ENCODE data around the gene EFCAB10. TPM values are rescaled to one million over a fixed set of nuclear protein-coding genes. Genes with fewer than 3 reads are reported as not detected.

EFCAB10 gene
- polyA plus RNA-seq, 1 donor from 2014 or later: not detected

GRCh38 chr7:105585850-105586500 lies 4.7 kb upstream of the EFCAB10 start:
- Mint-ChIP-seq H3K36me3 (peaks cover 2% of the 10 kb centered on the region), H3K4me3 (peak overlapping the region in 2 of 4 donors; percentile 59 to 60), H3K4me1 (peaks cover 26 to 47% (median 36%) of the 10 kb centered on the region in 3 donors), H3K27me3 (no peaks in the 10 kb centered on the region), H3K27ac (peak overlapping the region in 2 of 3 donors; percentile 73 to 81), H3K9me3 (peaks cover 0 to 3% (median 0%) of the 10 kb centered on the region in 3 donors)

GRCh38 chr7:105584165-105584564 lies 2.9 kb upstream of the EFCAB10 start:
- peaks cover 0 to 3% (median 0%) of the 10 kb centered on the region in 3 donors for H3K9me3 Mint-ChIP-seq
- H3K27me3 Mint-ChIP-seq: peaks cover 2% of the 10 kb centered on the region
- H3K4me1 Mint-ChIP-seq: peaks cover 22 to 41% (median 29%) of the 10 kb centered on the region in 3 donors
- no peak overlapping the region for H3K27ac Mint-ChIP-seq
- H3K4me3 Mint-ChIP-seq: no peak overlapping the region
- H3K36me3 Mint-ChIP-seq: peaks cover 2% of the 10 kb centered on the region

- peaks cover 3% of the 10 kb centered on the region for H3K36me3 Mint-ChIP-seq
- H3K4me3 Mint-ChIP-seq: no peak overlapping the region
- peaks cover 17 to 35% (median 22%) of the 10 kb centered on the region in 3 donors for H3K4me1 Mint-ChIP-seq
- H3K27me3 Mint-ChIP-seq: peaks cover 2% of the 10 kb centered on the region
- peak overlapping the region in 1 of 3 donors; percentile 24 for H3K27ac Mint-ChIP-seq
- H3K9me3 Mint-ChIP-seq: peaks cover 0 to 3% (median 0%) of the 10 kb centered on the region in 3 donors
Observed at GRCh38 chr7:105583061-105583460, 1.8 kb upstream of the EFCAB10 start.

- Mint-ChIP-seq H3K4me3 (peak overlapping the region in 2 of 4 donors; percentile 39 to 70), H3K27me3 (peaks cover 2% of the 10 kb centered on the region), H3K9me3 (peaks cover 0 to 3% (median 0%) of the 10 kb centered on the region in 3 donors), H3K4me1 (peaks cover 1 to 9% (median 2%) of the 10 kb centered on the region in 3 donors), H3K36me3 (peaks cover 3% of the 10 kb centered on the region), H3K27ac (peak overlapping the region in 1 of 3 donors; percentile 10)
Observed at GRCh38 chr7:105580022-105580740, 1.1 kb downstream of the EFCAB10 start.

GRCh38 chr7:105578496-105578895 lies 2.8 kb downstream of the EFCAB10 start:
- H3K36me3 Mint-ChIP-seq: peaks cover 4% of the 10 kb centered on the region
- H3K27me3 Mint-ChIP-seq: peaks cover 2% of the 10 kb centered on the region
- H3K4me3 Mint-ChIP-seq: no peak overlapping the region
- no peak overlapping the region for H3K27ac Mint-ChIP-seq
- H3K9me3 Mint-ChIP-seq: peaks cover 0 to 1% (median 0%) of the 10 kb centered on the region in 3 donors
- H3K4me1 Mint-ChIP-seq: peaks cover 1 to 7% (median 2%) of the 10 kb centered on the region in 3 donors

- Mint-ChIP-seq H3K4me3 (no peak overlapping the region), H3K9me3 (peaks cover 0 to 1% (median 0%) of the 10 kb centered on the region in 3 donors), H3K36me3 (peaks cover 4% of the 10 kb centered on the region), H3K27ac (peak overlapping the region in 1 of 3 donors; percentile 16), H3K27me3 (peaks cover 2% of the 10 kb centered on the region), H3K4me1 (peaks cover 0 to 1% (median under 1%) of the 10 kb centered on the region in 3 donors)
Observed at GRCh38 chr7:105577251-105577650, 4.0 kb downstream of the EFCAB10 start.

GRCh38 chr7:105571891-105572290 lies 9.4 kb downstream of the EFCAB10 start:
- peaks cover 0 to 1% (median 0%) of the 10 kb centered on the region in 3 donors for H3K9me3 Mint-ChIP-seq
- H3K36me3 Mint-ChIP-seq: peaks cover 2% of the 10 kb centered on the region
- no peak overlapping the region for H3K27ac Mint-ChIP-seq
- H3K4me3 Mint-ChIP-seq: no peak overlapping the region
- H3K4me1 Mint-ChIP-seq: no peaks in the 10 kb centered on the region
- no peaks in the 10 kb centered on the region for H3K27me3 Mint-ChIP-seq

- no peaks in the 10 kb centered on the region for H3K4me1 Mint-ChIP-seq
Observed at GRCh38 chr7:105567821-105568220, 13.5 kb downstream of the EFCAB10 start.

GRCh38 chr7:105567024-105567423 lies 14.3 kb downstream of the EFCAB10 start:
- peaks cover 3% of the 10 kb centered on the region for H3K36me3 Mint-ChIP-seq
- H3K4me1 Mint-ChIP-seq: no peaks in the 10 kb centered on the region
- H3K9me3 Mint-ChIP-seq: no peaks in the 10 kb centered on the region
- no peaks in the 10 kb centered on the region for H3K27me3 Mint-ChIP-seq
- H3K27ac Mint-ChIP-seq: no peak overlapping the region
- no peak overlapping the region for H3K4me3 Mint-ChIP-seq

More at GRCh38 chr7:105567821-105568220, 13.5 kb downstream of the EFCAB10 start:
- Mint-ChIP-seq H3K9me3 (no peaks in the 10 kb centered on the region), H3K27me3 (no peaks in the 10 kb centered on the region), H3K4me3 (no peak overlapping the region), H3K27ac (no peak overlapping the region), H3K36me3 (peaks cover 3% of the 10 kb centered on the region)

GRCh38 chr7:105565190-105565589 lies 16.1 kb downstream of the EFCAB10 start:
- Mint-ChIP-seq H3K4me1 (no peaks in the 10 kb centered on the region), H3K36me3 (peaks cover 5% of the 10 kb centered on the region), H3K27ac (no peak overlapping the region), H3K9me3 (no peaks in the 10 kb centered on the region), H3K4me3 (no peak overlapping the region), H3K27me3 (no peaks in the 10 kb centered on the region)

- peaks cover 8% of the 10 kb centered on the region for H3K36me3 Mint-ChIP-seq
- no peaks in the 10 kb centered on the region for H3K4me1 Mint-ChIP-seq
- H3K27ac Mint-ChIP-seq: peak overlapping the region in 1 of 3 donors; percentile 48
- no peak overlapping the region for H3K4me3 Mint-ChIP-seq
- no peaks in the 10 kb centered on the region for H3K27me3 Mint-ChIP-seq
- no peaks in the 10 kb centered on the region for H3K9me3 Mint-ChIP-seq
Observed at GRCh38 chr7:105559926-105560325, 21.4 kb downstream of the EFCAB10 start.

GRCh38 chr7:105538339-105538738 lies 43.0 kb downstream of the EFCAB10 start:
- Mint-ChIP-seq H3K9me3 (no peaks in the 10 kb centered on the region), H3K4me3 (peak overlapping the region in 1 of 4 donors; percentile 24), H3K4me1 (peaks cover 7 to 18% (median 11%) of the 10 kb centered on the region in 3 donors), H3K36me3 (no peaks in the 10 kb centered on the region), H3K27me3 (no peaks in the 10 kb centered on the region), H3K27ac (peak overlapping the region in 1 of 3 donors; percentile 59)

- Mint-ChIP-seq H3K27ac (peak overlapping the region; percentile 75 to 93 (median 86)), H3K4me3 (peak overlapping the region; percentile 84 to 95 (median 93)), H3K27me3 (no peaks in the 10 kb centered on the region), H3K9me3 (no peaks in the 10 kb centered on the region), H3K4me1 (peaks cover 21 to 26% (median 25%) of the 10 kb centered on the region in 3 donors), H3K36me3 (no peaks in the 10 kb centered on the region)
Observed at GRCh38 chr7:105532709-105533460, 48.4 kb downstream of the EFCAB10 start.

GRCh38 chr7:105531792-105532671 lies 49.3 kb downstream of the EFCAB10 start, which contains the start of gene RINT1:
RINT1 (plus strand) TSS chr7:105532201; CDS start chr7:105532316, 115 bp downstream.
- Mint-ChIP-seq H3K4me1 (peaks cover 21 to 26% (median 25%) of the 10 kb centered on the region in 3 donors), H3K27me3 (no peaks in the 10 kb centered on the region), H3K36me3 (no peaks in the 10 kb centered on the region), H3K9me3 (no peaks in the 10 kb centered on the region), H3K27ac (peak within 1 kb of the TSS; percentile 75 to 98 (median 86)), H3K4me3 (peak within 1 kb of the TSS; percentile 84 to 95 (median 93))

Data from IgD-negative memory B cell (primary cell).